ENCODE measurements around the gene RGS2. TPM values are rescaled to one million over a fixed set of nuclear protein-coding genes. Genes with fewer than 3 reads are reported as not detected.

RGS2 gene
- total RNA-seq, 3 donors from 2014 or later, result 45.9 to 753 (median 49.0) TPM

DNA sequence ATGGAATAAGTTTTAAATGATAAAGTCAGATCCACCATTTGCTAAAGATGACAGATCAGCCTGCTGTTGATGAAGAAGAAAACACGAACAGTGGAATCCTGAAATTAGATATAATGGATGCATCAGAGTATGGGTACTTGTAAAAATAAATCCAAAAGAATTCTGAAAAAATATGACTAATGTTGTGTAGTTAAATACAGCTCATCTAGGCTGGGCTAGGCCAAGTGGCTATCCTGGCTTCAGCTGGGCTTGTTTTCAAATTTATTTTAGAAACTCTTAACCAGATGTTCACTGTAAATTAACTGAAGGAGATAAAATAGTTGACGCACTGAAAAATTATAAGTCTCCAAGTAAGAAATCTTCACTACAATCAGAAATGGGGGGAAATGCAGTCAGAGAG lies 7.4 kb upstream of the RGS2 start:
- DNase-seq (ENCODE audit: low spot score in 2 of 2), result no peak
- H3K36me3 ChIP-seq, result no peaks in the 10 kb centered on the region
- intact Hi-C loops (cut with DNase I; ENCODE audit: low total_unique reads), result no loop called here
- H3K27ac ChIP-seq, result no peak overlapping the region
- TF ChIP-seq POLR2AphosphoS5 (IDR thresholded peaks at IDR 0.05), result no peak
- TF ChIP-seq, protein P1, sequence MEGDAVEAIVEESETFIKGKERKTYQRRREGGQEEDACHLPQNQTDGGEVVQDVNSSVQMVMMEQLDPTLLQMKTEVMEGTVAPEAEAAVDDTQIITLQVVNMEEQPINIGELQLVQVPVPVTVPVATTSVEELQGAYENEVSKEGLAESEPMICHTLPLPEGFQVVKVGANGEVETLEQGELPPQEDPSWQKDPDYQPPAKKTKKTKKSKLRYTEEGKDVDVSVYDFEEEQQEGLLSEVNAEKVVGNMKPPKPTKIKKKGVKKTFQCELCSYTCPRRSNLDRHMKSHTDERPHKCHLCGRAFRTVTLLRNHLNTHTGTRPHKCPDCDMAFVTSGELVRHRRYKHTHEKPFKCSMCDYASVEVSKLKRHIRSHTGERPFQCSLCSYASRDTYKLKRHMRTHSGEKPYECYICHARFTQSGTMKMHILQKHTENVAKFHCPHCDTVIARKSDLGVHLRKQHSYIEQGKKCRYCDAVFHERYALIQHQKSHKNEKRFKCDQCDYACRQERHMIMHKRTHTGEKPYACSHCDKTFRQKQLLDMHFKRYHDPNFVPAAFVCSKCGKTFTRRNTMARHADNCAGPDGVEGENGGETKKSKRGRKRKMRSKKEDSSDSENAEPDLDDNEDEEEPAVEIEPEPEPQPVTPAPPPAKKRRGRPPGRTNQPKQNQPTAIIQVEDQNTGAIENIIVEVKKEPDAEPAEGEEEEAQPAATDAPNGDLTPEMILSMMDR (IDR thresholded peaks at IDR 0.05), result no peak
- TF ChIP-seq POLR2A (IDR thresholded peaks at IDR 0.05), result no peak
- no peaks in the 10 kb centered on the region for H3K27me3 ChIP-seq
- no peaks in the 10 kb centered on the region for H3K4me1 ChIP-seq
- no peak overlapping the region for H3K4me3 ChIP-seq
- H3K9me3 ChIP-seq, result no peaks in the 10 kb centered on the region

DNA sequence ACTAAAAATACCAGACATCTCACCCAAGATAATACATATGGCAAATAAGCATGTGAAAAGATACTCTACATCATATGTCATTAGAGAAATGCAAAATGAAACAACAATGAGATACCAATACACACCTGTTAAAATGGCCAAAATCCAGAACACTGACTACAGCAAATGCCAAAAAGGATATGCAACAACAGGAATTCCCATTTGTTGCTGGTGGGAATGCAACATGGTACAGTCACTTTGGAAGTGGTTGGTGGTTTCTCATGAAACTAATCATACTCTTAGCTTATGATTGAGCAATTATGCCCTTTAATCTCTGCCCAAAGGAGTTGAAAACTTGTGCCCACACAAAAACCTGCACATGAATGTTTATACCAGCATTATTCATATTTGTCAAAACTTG lies 6.4 kb upstream of the RGS2 start:
- Histone ChIP-seq H3K9me3 (no peaks in the 10 kb centered on the region), H3K36me3 (no peaks in the 10 kb centered on the region), H3K27ac (no peak overlapping the region), H3K4me1 (no peaks in the 10 kb centered on the region), H3K4me3 (no peak overlapping the region), H3K27me3 (no peaks in the 10 kb centered on the region)
- intact Hi-C loops (cut with DNase I; ENCODE audit: low total_unique reads), result no loop called here
- DNase-seq (ENCODE audit: low spot score in 2 of 2), result no peak
- TF ChIP-seq, protein P1 (IDR thresholded peaks at IDR 0.05), result no peak
- no peak for TF ChIP-seq POLR2A (IDR thresholded peaks at IDR 0.05)
- TF ChIP-seq POLR2AphosphoS5 (IDR thresholded peaks at IDR 0.05), result no peak

DNA sequence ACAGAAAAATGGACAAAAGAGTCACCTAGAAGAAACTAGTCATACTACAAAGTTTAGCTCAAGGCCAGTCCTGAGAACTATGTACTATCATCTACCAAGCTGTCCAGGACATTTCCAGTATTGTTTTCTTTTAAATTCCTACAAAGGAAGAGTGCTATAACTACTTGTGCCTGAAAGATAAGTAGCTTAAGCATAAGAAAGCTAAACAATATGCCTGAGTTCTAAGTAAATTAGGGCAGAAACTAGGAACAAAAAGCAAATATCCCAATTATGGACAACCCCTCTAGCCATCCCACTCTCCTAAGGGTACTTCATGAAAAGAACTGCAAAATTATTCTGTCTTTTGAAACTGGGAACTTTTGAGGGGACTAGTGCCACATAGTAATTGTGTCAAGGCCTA lies 5.3 kb upstream of the RGS2 start:
- no peak for DNase-seq (ENCODE audit: low spot score in 2 of 2)
- Histone ChIP-seq H3K27ac (no peak overlapping the region), H3K27me3 (no peaks in the 10 kb centered on the region), H3K36me3 (no peaks in the 10 kb centered on the region), H3K4me1 (no peaks in the 10 kb centered on the region), H3K4me3 (no peak overlapping the region), H3K9me3 (no peaks in the 10 kb centered on the region)
- intact Hi-C loops (cut with DNase I; ENCODE audit: low total_unique reads), result no loop called here
- TF ChIP-seq POLR2AphosphoS5 (IDR thresholded peaks at IDR 0.05), result no peak

DNA sequence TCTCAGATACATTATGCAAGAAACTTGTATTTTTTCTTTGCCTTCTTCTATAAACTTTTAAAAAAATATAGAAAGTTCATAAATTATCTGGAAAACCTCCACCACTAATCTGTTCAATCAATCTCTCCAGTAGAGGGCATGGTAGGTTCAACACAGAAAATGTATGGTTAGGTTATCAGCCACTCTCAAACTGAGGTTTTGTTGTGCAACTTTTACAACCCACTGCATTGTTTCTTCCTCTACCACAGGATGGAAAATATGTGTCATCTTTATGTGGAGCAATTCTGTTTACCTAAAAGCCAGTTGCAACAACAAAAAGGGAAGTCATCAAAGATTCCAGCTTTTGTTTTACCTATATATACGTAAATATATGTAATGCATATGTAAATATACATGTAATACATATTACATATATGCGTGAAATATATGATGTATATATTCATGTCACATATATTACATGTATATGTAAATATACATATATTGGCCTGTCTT lies 3.0 kb upstream of the RGS2 start:
- TF ChIP-seq POLR2A (IDR thresholded peaks at IDR 0.05) (no peak), POLR2AphosphoS5 (IDR thresholded peaks at IDR 0.05) (peak in 1 of 3 donors; percentile 52)
- TF ChIP-seq, protein P1 (IDR thresholded peaks at IDR 0.05), result peak in 1 of 3 donors; percentile 31
- no peak overlapping the region for H3K4me3 ChIP-seq
- no peaks in the 10 kb centered on the region for H3K27me3 ChIP-seq
- H3K36me3 ChIP-seq, result no peaks in the 10 kb centered on the region
- H3K4me1 ChIP-seq, result no peaks in the 10 kb centered on the region
- peak overlapping the region in 1 of 2 donors; percentile 11 for H3K27ac ChIP-seq
- DNase-seq (ENCODE audit: low spot score in 2 of 2), result no peak
- intact Hi-C loops (cut with DNase I; ENCODE audit: low total_unique reads), result no loop called here
- no peaks in the 10 kb centered on the region for H3K9me3 ChIP-seq

DNA sequence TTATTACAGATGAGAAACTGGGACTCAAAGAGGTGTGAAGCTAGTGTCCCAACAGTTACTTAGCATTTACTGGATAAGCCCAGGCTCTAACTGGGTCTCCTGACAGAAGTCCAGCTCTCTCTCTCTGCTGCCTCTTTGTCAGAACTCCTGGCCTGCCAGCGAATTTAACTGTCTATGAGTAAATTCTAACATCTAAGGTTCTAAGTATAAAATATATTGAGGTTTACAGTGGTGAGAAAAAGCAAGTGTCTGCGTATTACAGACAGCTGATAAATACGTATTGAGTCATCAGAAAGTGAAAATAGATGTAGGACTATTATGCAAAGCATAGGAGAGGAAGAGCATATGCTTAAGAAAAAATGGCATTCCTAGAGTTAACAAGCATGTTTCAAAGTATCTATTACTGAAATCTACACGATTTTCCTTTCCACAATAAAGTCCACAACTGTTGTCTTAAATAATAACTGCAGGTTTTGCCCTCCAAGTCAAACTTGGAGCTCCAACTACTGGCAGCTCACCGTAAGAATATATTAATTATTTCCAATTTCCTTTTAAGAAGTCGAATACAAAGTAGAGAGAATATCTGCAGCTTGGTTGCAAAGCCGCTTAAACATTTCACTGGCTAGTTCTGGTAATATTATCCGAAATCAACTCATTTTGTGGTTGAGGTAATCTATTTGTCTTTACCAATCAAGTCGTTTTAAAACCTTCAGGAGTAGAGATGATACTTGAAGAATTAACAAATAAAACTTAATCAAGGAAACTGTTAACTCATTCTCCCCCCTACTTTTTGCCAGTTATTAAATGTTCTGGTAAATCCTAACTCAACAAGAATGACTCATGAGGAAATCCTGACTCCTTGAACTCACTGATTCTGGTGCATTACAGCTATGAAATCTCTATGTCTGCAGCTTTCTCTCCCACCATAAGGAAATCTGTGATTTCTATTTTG lies 1.4 kb upstream of the RGS2 start:
- Histone ChIP-seq H3K27me3 (no peaks in the 10 kb centered on the region), H3K9me3 (no peaks in the 10 kb centered on the region), H3K4me3 (peak overlapping the region; percentile 65 to 75 (median 71)), H3K27ac (peak overlapping the region; percentile 91 to 94), H3K4me1 (no peaks in the 10 kb centered on the region), H3K36me3 (no peaks in the 10 kb centered on the region)
- intact Hi-C loops (cut with DNase I; ENCODE audit: low total_unique reads), result no loop called here
- DNase-seq (ENCODE audit: low spot score in 2 of 2), result no peak
- TF ChIP-seq, protein P1 (IDR thresholded peaks at IDR 0.05), result peak in 1 of 3 donors; percentile 10
- no peak for TF ChIP-seq POLR2A (IDR thresholded peaks at IDR 0.05)
